Activated CD8-positive, alpha-beta memory T cell treated with anti-CD3 and anti-CD28 coated beads, Interleukin-2, amount 50 U/mL, for 4 hours (primary cell): ENCODE results near the gene PNMA6E.
A peak's percentile ranks its signal among the peaks of the same experiment; 100 is the strongest.

ENCODE experiments used
- DNase-seq: peaks from one replicate; pipeline ENCODE4 v3.0.0-alpha.2; 2020

Gene PNMA6E

DNA sequence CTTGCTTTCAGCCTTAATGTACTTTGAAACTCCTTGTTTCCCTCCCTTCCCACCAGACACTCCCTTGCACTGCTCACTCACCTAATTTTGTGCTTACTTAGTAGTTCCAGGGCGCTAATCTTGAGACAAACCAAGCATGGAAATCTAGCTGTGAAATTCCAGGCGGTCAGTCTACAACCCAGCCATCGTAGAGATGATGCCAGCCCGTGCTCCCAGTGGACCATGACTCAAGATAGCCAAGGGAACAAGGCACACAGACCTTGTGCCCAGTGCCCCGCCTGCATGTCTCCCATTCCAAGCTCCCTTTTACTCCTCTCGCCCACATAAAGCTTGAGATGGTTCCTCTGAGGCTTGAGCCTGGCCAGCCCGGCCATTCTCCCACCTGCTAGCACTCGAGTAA, 33.7 kb upstream of the PNMA6E start:
- no peak for DNase-seq

DNA sequence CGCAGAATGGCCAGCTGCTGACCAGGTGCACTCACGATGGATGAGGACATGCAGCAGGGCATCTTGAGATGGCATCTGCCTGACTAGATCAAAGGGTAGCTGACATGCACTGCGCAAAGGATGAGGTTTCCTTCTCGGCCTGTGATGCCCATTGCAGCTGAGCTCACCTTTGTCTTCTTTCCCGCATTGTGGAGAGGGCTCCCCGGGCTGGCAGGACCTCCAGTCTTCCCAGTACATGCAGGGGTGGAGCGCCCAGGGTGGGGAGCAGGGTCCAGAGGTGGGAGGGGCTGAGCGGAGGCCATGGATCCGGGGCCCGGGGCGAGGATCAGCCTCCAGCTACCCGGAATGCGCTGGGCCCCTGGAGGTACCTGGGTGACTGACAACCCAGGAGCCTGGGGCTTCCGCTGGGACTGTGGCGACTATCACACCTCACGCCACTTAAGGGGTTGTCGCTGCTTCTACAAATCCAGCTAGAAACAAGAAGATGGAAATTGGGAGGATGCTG, 32.7 kb upstream of the PNMA6E start:
- no peak for DNase-seq

DNA sequence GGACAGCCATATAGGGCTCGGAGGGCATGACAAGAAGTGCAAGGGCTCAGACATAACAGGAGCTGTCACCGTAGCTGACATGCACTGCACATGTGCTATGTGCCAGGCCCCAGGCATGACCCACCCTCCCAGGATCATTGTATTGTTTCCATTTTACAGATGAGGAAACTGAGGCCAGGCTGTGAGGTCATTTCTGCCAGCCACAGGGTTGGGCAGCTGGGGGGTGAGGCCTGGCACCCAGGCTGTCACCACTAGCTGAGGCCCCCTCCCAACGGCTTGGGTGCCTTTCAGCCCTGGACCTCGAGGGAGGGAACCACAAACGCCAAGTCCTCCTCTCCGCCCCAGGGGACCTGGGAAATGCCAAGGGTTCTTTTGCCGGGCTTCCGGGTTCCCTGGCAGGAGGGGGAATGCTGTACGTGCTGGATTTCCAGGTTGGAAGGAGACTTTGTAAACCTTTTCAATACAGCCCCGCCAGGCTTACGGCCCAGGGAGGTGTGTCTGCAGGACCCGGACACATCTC, 32.1 kb upstream of the PNMA6E start:
- DNase-seq, result no peak

- DNase-seq, result no peak
Measured at GRCh38 chrX:153430796-153431195, 29.6 kb upstream of the PNMA6E start.

- DNase-seq, result no peak
Measured at GRCh38 chrX:153426204-153426603, 25.1 kb upstream of the PNMA6E start.

GRCh38 chrX:153423652-153424051, 22.5 kb upstream of the PNMA6E start:
- no peak for DNase-seq

DNA sequence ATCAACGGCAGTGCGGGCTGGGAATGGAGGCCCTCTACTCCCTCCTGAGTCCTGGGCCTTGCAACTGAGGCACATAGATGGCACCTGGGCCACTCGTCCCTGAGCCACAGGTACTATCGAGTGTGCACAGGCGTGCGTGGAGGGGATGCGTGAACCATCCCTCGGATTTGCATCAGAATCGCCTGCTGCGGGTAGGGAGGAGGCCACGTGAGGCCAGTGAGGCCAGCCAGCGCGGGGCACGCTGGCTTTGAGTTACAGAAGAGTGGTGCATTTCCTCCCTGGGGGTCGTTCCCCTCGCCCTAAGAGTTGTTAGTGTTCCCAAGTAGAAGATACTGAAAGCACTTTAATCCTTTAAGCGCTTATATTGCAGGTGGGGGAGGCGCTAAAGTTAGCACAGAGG, 20.7 kb upstream of the PNMA6E start:
- DNase-seq, result no peak

DNA sequence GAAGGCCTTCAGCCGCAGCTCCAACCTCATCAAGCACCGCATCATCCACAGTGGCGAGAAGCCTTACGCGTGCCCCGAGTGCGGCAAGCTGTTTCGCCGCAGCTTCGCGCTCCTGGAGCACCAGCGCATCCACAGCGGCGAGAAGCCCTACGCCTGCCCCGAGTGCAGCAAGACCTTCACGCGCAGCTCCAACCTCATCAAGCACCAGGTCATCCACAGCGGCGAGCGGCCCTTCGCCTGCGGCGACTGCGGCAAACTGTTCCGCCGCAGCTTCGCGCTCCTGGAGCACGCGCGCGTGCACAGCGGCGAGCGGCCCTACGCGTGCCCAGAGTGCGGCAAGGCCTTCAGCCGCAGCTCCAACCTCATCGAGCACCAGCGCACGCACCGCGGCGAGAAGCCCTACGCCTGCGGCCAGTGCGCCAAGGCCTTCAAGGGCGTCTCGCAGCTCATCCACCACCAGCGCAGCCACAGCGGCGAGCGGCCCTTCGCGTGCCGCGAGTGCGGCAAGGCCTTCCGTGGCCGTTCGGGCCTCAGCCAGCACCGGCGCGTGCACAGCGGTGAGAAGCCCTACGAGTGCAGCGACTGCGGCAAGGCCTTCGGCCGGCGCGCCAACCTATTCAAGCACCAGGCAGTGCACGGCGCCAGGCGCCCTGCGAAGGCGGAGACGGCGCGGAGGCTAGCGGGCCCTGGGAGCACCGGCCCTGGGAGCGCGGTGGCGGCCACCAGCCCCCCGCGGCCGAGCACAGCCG, 19.9 kb upstream of the PNMA6E start:
- no peak for DNase-seq

GRCh38 chrX:153417637-153418036, 16.5 kb upstream of the PNMA6E start:
- no peak for DNase-seq

DNA sequence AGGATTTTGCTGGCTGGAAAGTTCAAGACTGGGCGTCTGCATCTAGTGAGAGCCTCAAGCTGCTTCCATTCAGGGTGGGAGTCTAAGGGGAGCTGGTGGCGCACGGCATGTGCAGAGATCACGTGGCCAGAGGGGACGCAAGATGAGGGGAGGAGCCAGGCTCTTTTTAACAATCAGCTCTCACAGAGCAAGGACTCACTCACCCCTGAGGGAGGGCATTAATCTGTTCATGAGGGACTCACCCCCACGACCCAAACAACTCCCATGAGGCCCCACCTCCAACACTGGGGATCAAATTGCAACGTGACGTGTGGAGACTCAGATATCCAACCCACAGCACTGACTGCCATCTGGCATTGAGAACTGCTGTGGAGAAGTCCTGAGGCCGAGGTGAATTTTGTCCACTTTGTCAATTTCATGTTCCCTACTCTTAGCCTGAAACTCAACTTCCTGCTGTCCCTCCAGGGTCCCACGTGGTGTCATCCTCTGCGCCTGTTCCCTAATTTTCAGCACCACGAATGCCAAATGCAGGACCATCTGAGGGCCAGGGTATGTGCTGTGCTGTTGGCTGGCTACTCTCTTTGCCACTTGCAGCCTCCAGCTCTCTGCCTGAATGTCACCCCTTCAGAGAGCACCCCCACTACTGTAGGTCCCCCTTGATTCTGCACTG, 15.8 kb upstream of the PNMA6E start:
- DNase-seq, result no peak

DNA sequence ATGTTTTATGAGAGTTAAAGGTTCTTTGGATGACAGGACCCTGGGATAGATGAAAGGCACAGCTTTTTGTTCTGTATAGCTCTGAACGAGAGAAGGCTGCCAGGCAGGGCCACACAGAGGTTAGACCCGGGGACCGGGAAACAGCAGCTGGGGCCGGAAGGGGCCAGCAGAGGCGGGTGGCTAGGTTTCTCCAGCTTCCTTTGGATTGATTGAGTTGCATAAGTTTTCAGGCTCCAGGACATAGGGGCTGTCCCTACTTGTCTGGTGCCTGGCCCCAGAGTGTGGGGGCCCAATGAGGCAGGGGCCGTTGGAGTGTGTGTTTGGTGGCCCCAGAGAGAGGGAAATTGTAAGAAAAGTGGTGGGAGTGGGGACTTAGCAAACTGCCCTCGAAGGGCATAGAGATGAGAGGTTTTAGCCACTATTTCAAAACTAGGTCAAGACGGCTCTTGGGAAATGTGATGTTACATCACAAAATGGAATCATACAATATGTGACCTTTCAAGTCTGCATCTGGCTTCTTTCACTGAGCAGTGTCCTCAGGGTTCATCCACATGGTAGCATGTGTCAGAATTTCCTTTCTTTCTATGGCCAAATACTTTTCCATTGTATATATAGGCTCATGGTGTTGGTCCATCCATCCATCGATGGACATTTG, 13.8 kb upstream of the PNMA6E start:
- no peak for DNase-seq

- DNase-seq, result no peak
Measured at GRCh38 chrX:153413731-153414130, 12.6 kb upstream of the PNMA6E start.

GRCh38 chrX:153412746-153413720, 11.9 kb upstream of the PNMA6E start:
- DNase-seq, result no peak

GRCh38 chrX:153411988-153412574, 10.9 kb upstream of the PNMA6E start:
- no peak for DNase-seq

DNA sequence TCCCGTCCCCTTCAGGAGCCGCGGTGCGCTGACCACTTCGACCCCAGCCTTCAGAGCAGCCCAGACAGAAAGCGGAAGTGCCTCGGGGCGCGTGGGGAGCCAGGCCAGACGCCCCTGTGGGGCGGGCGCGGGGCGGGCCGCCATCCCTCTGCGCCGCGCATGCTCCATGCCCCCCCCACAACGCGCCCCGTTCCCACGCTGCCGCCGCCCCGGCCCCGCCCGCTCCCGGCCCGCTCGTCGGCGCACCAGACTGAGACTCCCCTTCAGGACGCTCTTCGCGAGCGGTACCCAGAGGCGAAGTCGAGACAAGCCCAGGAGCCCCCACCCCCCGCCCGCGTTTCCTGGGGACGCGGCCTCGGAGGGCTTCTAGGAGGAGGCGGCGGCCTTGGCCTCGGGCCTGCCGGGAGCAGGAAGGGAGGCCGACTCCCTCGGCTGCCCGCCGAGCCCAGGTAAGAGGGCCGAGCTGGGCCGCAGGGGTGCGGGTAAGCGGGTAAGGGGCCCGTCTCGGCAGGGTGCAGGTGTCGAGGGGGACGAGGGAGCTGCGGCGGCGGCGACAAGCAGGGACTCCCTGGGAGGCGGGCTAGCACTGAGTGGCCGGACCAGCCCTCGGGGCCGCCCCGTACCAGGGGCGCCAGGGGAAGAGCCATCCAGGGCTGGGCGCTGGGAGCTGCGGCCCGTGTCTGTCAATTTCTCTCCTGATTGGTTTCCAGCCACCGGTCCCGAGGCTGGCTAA, 10.3 kb upstream of the PNMA6E start, which contains the start of gene ZFP92:
ZFP92 (plus strand) TSS at position 218 of the 733 bp plus-strand sequence. CDS start 6,851 bp downstream, outside the sequence.
- peak; percentile 55 for DNase-seq

DNA sequence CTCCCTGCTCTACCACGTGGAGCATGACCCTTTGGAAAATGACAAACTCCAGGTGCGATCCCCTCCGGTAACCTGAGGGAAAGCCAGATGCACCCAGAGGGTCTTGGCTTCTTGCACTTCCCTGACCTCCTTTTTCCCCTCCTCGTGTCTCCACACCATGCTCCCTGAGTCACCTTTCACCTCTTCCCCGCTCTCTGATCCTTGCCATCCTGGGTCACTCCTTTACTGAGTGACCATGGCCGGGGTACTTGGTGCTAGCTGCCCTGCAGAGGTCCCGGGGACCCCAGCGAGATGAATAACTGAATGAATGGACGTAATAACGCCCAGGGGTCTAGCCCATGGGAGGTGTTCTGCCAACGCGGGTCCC, 9.7 kb upstream of the PNMA6E start:
- DNase-seq, result no peak

- no peak for DNase-seq
Measured at GRCh38 chrX:153410373-153410772, 9.2 kb upstream of the PNMA6E start.

DNA sequence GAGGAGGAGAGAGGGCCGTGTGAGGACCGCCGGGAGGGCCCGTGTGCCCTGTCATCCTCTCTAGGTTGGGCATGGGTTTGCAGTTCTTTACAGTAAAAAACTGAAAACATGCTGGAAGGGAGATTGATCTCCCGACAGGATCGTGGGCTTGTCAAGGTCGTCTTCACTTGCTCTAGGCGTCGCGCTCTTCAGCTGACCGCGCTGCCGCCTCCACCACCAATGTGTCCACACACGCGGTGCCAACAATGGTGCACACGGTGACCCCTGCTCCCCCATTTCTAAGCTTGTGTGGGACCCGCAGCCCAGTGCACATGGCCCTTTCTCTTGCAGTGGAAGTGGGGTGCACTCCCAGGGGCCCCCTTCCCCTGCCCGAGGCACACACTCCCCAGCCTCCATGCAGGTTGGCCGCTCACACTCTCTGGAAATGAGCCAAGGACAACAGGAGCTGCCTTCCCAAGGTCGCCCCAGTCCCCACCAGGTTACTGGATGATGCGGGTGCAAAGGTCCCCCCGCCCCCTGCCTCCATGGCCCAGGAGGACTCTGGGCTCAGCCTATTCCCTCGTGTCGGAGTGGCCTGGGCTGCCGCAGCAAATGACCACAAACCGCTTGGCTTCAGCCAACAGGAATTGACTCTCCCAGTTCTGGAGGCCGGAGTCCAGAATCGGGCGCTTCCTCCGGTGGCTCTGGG, 8.4 kb upstream of the PNMA6E start:
- no peak for DNase-seq

GRCh38 chrX:153408871-153409351, 7.8 kb upstream of the PNMA6E start:
- no peak for DNase-seq

GRCh38 chrX:153408221-153408721, 7.1 kb upstream of the PNMA6E start:
- DNase-seq, result no peak
